HEK293T (cell line): ENCODE measurements around the gene PITPNM1.
"Not testable (repeated sequence)": the region's sequence is repeated elsewhere in the genome, so short reads cannot be mapped to it uniquely, and the experiment has no call there.

Experiments
- CTCF ChIA-PET: fragments of 350-600 bp; formaldehyde crosslinking; extraction: SDS; loops from one replicate; lab custom pipeline; 2021; ENCODE audit warnings: antibody characterized with exemption, inconsistent platforms; lab: Yijun Ruan, JAX
- POLR2A ChIA-PET: fragments of 350-600 bp; formaldehyde crosslinking; extraction: SDS; loops from one replicate; lab custom pipeline; 2020; ENCODE audit warnings: antibody characterized with exemption, inconsistent platforms; lab: Yijun Ruan, JAX
- DNase-seq: peaks from one replicate; pipeline ENCODE4 v3.0.0; 2012; ENCODE audit warnings: mixed read lengths; ENCODE audit errors: extremely low spot score
- ARNT ChIP-seq: fragments of 450-650 bp; IDR thresholded peaks from 2 replicates; pipeline ENCODE4 v1.6.1; 2017; ENCODE audit warnings: mild to moderate bottlenecking
- BHLHE40 ChIP-seq: fragments of 450-650 bp; IDR thresholded peaks from 2 replicates; pipeline ENCODE4 v1.6.1; 2016; ENCODE audit warnings: mild to moderate bottlenecking, moderate library complexity, borderline replicate concordance
- CTBP1 ChIP-seq: fragments of 450-650 bp; IDR thresholded peaks from 2 replicates; pipeline ENCODE4 v1.6.1; 2016; ENCODE audit warnings: borderline replicate concordance
- ELF4 ChIP-seq: fragments of 450-650 bp; IDR thresholded peaks from 2 replicates; pipeline ENCODE4 v1.6.1; 2017; ENCODE audit warnings: antibody characterized with exemption
- FOXA1 ChIP-seq: fragments of 450-650 bp; IDR thresholded peaks from 2 replicates; pipeline ENCODE4 v1.6.1; 2016; ENCODE audit warnings: mild to moderate bottlenecking
- FOXK2 ChIP-seq: fragments of 450-650 bp; IDR thresholded peaks from 2 replicates; pipeline ENCODE4 v1.6.1; 2016; ENCODE audit warnings: mild to moderate bottlenecking
- FOXM1 ChIP-seq: fragments of 450-650 bp; IDR thresholded peaks from 2 replicates; pipeline ENCODE4 v1.6.1; 2017; ENCODE audit warnings: mild to moderate bottlenecking, borderline replicate concordance
- HDGF ChIP-seq: fragments of 450-650 bp; IDR thresholded peaks from 2 replicates; pipeline ENCODE4 v1.6.1; 2017; ENCODE audit warnings: antibody characterized with exemption, borderline replicate concordance
- L3MBTL2 ChIP-seq: fragments of 450-650 bp; conservative IDR thresholded peaks from 2 replicates; pipeline ENCODE4 v1.6.1; 2016; ENCODE audit warnings: mild to moderate bottlenecking
- LEF1 ChIP-seq: fragments of 450-650 bp; IDR thresholded peaks from 2 replicates; pipeline ENCODE4 v1.6.1; 2017; ENCODE audit warnings: mild to moderate bottlenecking, borderline replicate concordance
- NFRKB ChIP-seq: fragments of 450-650 bp; IDR thresholded peaks from 2 replicates; pipeline ENCODE4 v1.6.1; 2016; ENCODE audit warnings: mild to moderate bottlenecking, moderate library complexity
- SP1 ChIP-seq: fragments of 450-650 bp; IDR thresholded peaks from 2 replicates; pipeline ENCODE4 v1.6.1; 2017
- SUZ12 ChIP-seq: fragments of 450-650 bp; IDR thresholded peaks from 2 replicates; pipeline ENCODE4 v1.6.1; 2016; ENCODE audit warnings: mild to moderate bottlenecking
- TARDBP ChIP-seq: fragments of 450-650 bp; IDR thresholded peaks from 2 replicates; pipeline ENCODE4 v1.6.1; 2016
- ZNF384 ChIP-seq: fragments of 450-650 bp; IDR thresholded peaks from 2 replicates; pipeline ENCODE4 v1.6.1; 2016
- TF ChIP-seq, protein P1 (sequence below): fragments of 450-650 bp; IDR thresholded peaks from 2 replicates; pipeline ENCODE4 v1.6.1; 2016

PITPNM1 gene

GRCh38 chr11:67504950-67505581 is at the start of gene PITPNM1:
TSS of gene PITPNM1 (minus strand) at chr11:67505363. CDS start at chr11:67504180, 1,183 bp downstream.
- POLR2A ChIA-PET: interaction anchor here (1.2 to 1.7 kb wide), 2 partner anchors 37 to 113 kb away, joined by 4 read pairs; partner anchors contain the start of gene RAD9A
- TF ChIP-seq SP1: no peak
- TF ChIP-seq LEF1: no peak
- TF ChIP-seq SUZ12: no peak
- TF ChIP-seq NFRKB: no peak
- TF ChIP-seq ARNT: no peak
- TF ChIP-seq HDGF: no peak
- CTCF ChIA-PET: no interaction called here
- DNase-seq: peak; percentile 57

DNA sequence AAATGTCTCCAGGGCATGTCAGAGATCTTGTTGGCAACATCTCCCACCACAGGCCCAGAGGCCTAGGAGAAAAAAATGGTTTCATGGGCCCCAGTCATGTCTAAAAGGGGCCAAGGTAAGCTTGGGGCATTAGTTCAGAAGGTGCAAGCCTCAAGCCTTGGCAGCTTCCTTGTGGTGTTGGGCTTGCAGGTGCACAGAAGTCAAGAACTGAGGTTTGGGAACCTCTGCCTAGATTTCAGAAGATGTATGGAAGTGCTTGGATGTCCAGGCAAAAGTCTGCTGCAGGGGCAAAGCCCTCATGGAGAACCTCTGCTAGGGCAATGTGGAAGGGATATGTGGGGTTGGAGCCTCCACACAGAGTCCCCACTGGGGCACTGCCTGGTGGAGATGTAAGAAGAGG is 46.5 kb upstream of the PITPNM1 start:
- CTCF ChIA-PET: interaction anchor here (0.7 to 1.0 kb wide), 2 partner anchors 63 to 153 kb away, joined by 3 read pairs; no protein-coding TSS in a partner anchor
- DNase-seq, POLR2A ChIA-PET: not testable (repeated sequence)

GRCh38 chr11:67551127-67551526 is 46.0 kb upstream of the PITPNM1 start:
- ChIA-PET CTCF (no interaction called here), POLR2A (no interaction called here)
- no peak for DNase-seq
- TF ChIP-seq ELF4 (no peak), NFRKB (no peak)

DNA sequence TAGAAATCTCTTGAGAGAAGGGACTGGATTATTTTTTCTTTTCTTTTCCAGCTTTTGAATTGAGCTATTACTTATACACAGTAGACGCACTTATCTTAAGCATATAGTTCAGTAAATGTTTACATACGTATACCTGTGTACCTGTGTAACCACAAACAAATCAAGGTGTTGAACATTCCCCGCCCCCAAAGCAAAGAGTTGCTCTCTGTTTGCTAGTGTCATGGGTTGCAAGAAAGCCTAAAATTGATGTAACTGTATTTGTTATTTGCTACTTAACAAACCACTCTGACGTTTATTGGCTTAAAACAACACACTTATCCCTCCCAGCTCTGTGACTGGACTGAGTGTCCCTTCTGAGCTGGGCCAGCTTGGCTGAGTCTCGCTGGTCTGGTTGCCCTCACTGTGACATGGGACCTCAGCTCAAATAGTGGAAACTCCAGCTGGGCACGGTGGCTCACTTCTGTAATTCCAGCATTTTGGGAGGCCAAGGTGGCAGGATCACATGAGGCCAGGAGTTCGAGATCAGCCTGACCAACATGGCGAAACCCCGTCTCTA is 43.5 kb upstream of the PITPNM1 start:
- ChIA-PET POLR2A (no interaction called here), CTCF (no interaction called here)
- DNase-seq: no peak
- no peak for TF ChIP-seq FOXK2
- no peak for TF ChIP-seq ARNT
- TF ChIP-seq L3MBTL2: no peak
- TF ChIP-seq BHLHE40: no peak
- no peak for TF ChIP-seq NFRKB
- TF ChIP-seq FOXM1: no peak
- no peak for TF ChIP-seq CTBP1
- no peak for TF ChIP-seq ZNF384
- TF ChIP-seq, protein P1, sequence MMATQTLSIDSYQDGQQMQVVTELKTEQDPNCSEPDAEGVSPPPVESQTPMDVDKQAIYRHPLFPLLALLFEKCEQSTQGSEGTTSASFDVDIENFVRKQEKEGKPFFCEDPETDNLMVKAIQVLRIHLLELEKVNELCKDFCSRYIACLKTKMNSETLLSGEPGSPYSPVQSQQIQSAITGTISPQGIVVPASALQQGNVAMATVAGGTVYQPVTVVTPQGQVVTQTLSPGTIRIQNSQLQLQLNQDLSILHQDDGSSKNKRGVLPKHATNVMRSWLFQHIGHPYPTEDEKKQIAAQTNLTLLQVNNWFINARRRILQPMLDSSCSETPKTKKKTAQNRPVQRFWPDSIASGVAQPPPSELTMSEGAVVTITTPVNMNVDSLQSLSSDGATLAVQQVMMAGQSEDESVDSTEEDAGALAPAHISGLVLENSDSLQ: no peak
- TF ChIP-seq SP1: no peak
- no peak for TF ChIP-seq FOXA1
- TF ChIP-seq ELF4: no peak
- no peak for TF ChIP-seq HDGF
- TF ChIP-seq SUZ12: no peak
- TF ChIP-seq TARDBP: no peak

DNA sequence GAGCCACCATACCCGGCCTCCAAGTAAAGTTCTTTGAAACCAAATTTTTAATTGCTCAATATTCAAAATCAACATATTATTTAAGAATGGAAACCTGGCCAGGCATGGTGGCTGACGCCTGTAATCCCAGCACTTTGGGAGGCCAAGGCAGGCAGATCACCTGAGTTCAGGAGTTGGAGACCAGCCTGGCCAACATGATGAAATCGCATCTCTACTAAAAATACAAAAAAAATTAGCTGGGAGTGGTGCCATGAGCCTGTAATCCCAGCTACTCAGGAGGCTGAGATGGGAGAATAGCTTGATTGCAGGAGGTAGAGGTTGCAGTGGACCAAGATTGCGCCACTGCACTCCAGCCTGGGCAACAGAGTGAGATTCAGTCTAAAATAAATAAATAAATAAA is 42.9 kb upstream of the PITPNM1 start:
- POLR2A ChIA-PET, CTCF ChIA-PET: not testable (repeated sequence)

GRCh38 chr11:67545280-67545679 is 40.1 kb upstream of the PITPNM1 start:
- no peak for TF ChIP-seq FOXA1
- TF ChIP-seq, protein P1: peak; percentile 76
- no peak for TF ChIP-seq HDGF
- POLR2A ChIA-PET: no interaction called here
- CTCF ChIA-PET: interaction anchor here (0.6 kb wide), 1 partner anchor 113 kb away, joined by 3 read pairs; no protein-coding TSS in a partner anchor
- peak; percentile 30 for DNase-seq

More for the DNA sequence above, 42.9 kb upstream of the PITPNM1 start:
- not testable (repeated sequence) for DNase-seq

- ChIA-PET POLR2A (no interaction called here), CTCF (no interaction called here)
- DNase-seq: no peak
- TF ChIP-seq BHLHE40: no peak
- TF ChIP-seq SUZ12: no peak
- TF ChIP-seq FOXM1: no peak
- no peak for TF ChIP-seq HDGF
- no peak for TF ChIP-seq NFRKB
- TF ChIP-seq FOXA1: no peak
- no peak for TF ChIP-seq ELF4
- no peak for TF ChIP-seq CTBP1
- TF ChIP-seq ZNF384: no peak
- TF ChIP-seq, protein P1: no peak
- no peak for TF ChIP-seq ARNT
- TF ChIP-seq SP1: no peak
- no peak for TF ChIP-seq TARDBP
- TF ChIP-seq L3MBTL2: no peak
Measured at GRCh38 chr11:67544616-67545242, 39.6 kb upstream of the PITPNM1 start.
